ENCODE results near the gene FBN3. TPM values are rescaled to one million over a fixed set of nuclear protein-coding genes. Genes with fewer than 3 reads are reported as not detected.
A peak's percentile ranks its signal among the peaks of the same experiment; 100 is the strongest.
"Not testable (repeated sequence)": the region's sequence is repeated elsewhere in the genome, so short reads cannot be mapped to it uniquely, and the experiment has no call there.

Gene FBN3
- total RNA-seq, 1 experiment from 2014 or later = not detected

- DNase-seq (ENCODE audit: low read depth) = no peak
These were observed 91.7 kb downstream of the FBN3 start for GRCh38 chr19:8057545-8058270.

- no peak for DNase-seq (ENCODE audit: low read depth)
These were observed 92.9 kb downstream of the FBN3 start for GRCh38 chr19:8056533-8056932.

- no peak for DNase-seq (ENCODE audit: low read depth)
These were observed 95.2 kb downstream of the FBN3 start for GRCh38 chr19:8054169-8054568.

GRCh38 chr19:8052464-8052859 lies 96.9 kb downstream of the FBN3 start, which contains the start of gene CCL25:
TSS of gene CCL25 (plus strand) at chr19:8052760. CDS start at chr19:8053050, 290 bp downstream.
- DNase-seq (ENCODE audit: low read depth) = no peak

- peak; percentile 55 for DNase-seq (ENCODE audit: low read depth)
These were observed 98.9 kb downstream of the FBN3 start for GRCh38 chr19:8050274-8051096.

- DNase-seq (ENCODE audit: low read depth) = no peak
These were observed 102.7 kb downstream of the FBN3 start for GRCh38 chr19:8046569-8047165.

- no peak for DNase-seq (ENCODE audit: low read depth)
These were observed 103.4 kb downstream of the FBN3 start for GRCh38 chr19:8045872-8046568.

- no peak for DNase-seq (ENCODE audit: low read depth)
These were observed 105.4 kb downstream of the FBN3 start for GRCh38 chr19:8044018-8044417.

GRCh38 chr19:8042900-8043299 lies 106.5 kb downstream of the FBN3 start:
- DNase-seq (ENCODE audit: low read depth) = no peak

GRCh38 chr19:8041531-8041931 lies 107.9 kb downstream of the FBN3 start:
- DNase-seq (ENCODE audit: low read depth) = peak; percentile 12

GRCh38 chr19:8039231-8039630 lies 110.2 kb downstream of the FBN3 start:
- DNase-seq (ENCODE audit: low read depth) = no peak

- no peak for DNase-seq (ENCODE audit: low read depth)
These were observed 110.6 kb downstream of the FBN3 start for GRCh38 chr19:8038815-8039214.

- no peak for DNase-seq (ENCODE audit: low read depth)
These were observed 112.8 kb downstream of the FBN3 start for GRCh38 chr19:8036434-8037099.

- DNase-seq (ENCODE audit: low read depth) = no peak
These were observed 115.2 kb downstream of the FBN3 start for GRCh38 chr19:8034178-8034525.

- not testable (repeated sequence) for DNase-seq (ENCODE audit: low read depth)
These were observed 115.9 kb downstream of the FBN3 start for GRCh38 chr19:8033287-8034177.

GRCh38 chr19:8030960-8031359 lies 118.4 kb downstream of the FBN3 start:
- peak; percentile 4 for DNase-seq (ENCODE audit: low read depth)

- no peak for DNase-seq (ENCODE audit: low read depth)
These were observed 120.4 kb downstream of the FBN3 start for GRCh38 chr19:8028951-8029491.

GRCh38 chr19:8025316-8025715 lies 124.1 kb downstream of the FBN3 start:
- no peak for DNase-seq (ENCODE audit: low read depth)

- not testable (repeated sequence) for DNase-seq (ENCODE audit: low read depth)
These were observed 125.1 kb downstream of the FBN3 start for GRCh38 chr19:8024256-8024655.

- no peak for DNase-seq (ENCODE audit: low read depth)
These were observed 126.0 kb downstream of the FBN3 start for GRCh38 chr19:8023371-8023770.
